Endothelial cell of umbilical vein (primary cell): ENCODE results near the gene TMEM95. TPM values are rescaled to one million over a fixed set of nuclear protein-coding genes. Genes with fewer than 3 reads are reported as not detected.

Source experiments
- BruUV-seq: library from RNA; stranded (reverse); fragments of 400-500 nt; replicated peaks from 2 replicates; lab custom pipeline; 2021; lab: Mats Ljungman, UMichigan
- CTCF ChIA-PET: fragments of 300-600, 350-600 bp; sonication (Branson Sonifier 250); formaldehyde crosslinking; loops from one replicate; lab custom pipeline; 2021; ENCODE audit warnings: antibody characterized with exemption, inconsistent platforms; lab: Charles Lee
- POLR2A ChIA-PET: fragments of 300-600, 350-600 bp; sonication (Branson Sonifier 250); formaldehyde crosslinking; loops from one replicate; lab custom pipeline; 2021; ENCODE audit warnings: antibody characterized with exemption, inconsistent platforms; lab: Charles Lee
- DNase-seq: peaks from one replicate; pipeline ENCODE4 v3.0.0-alpha.2; 2011; ENCODE audit warnings: low read depth, low spot score
- FAIRE-seq: peaks from 2 replicates; lab custom pipeline; 2011; peaks lifted over from hg19 to GRCh38; lab: Jason Lieb, UNC
- H2AFZ ChIP-seq: 2 replicates; pipeline ENCODE4 v1.6.0; 2012; ENCODE audit warnings: low read depth, low read length, control low read depth, inconsistent platforms
- H3K27ac ChIP-seq: 2 replicates; pipeline ENCODE4 v1.5.1; 2011; ENCODE audit warnings: low read depth, mild to moderate bottlenecking, control low read depth, low read length, moderate library complexity; ENCODE audit not compliant: insufficient read depth
- H3K27me3 ChIP-seq, 2 experiments: 2 replicates each; pipeline versions ENCODE4 v1.6.0 to v1.6.1; 2011; ENCODE audit warnings: low read length in 2 of 2, mixed read lengths in 1 of 2; ENCODE audit not compliant: control insufficient read depth in 2 of 2, insufficient read depth in 2 of 2
- H3K36me3 ChIP-seq, 2 experiments: 2 replicates in 1 of 2; 3 replicates in 1 of 2; pipeline ENCODE4 v1.5.1; 2011; ENCODE audit warnings: low read length in 2 of 2, mild to moderate bottlenecking in 1 of 2, moderate library complexity in 1 of 2; ENCODE audit not compliant: control insufficient read depth in 2 of 2, insufficient read depth in 2 of 2; ENCODE audit errors: extremely low read depth in 1 of 2
- H3K4me1 ChIP-seq: 3 replicates; pipeline ENCODE4 v1.5.1; 2011; ENCODE audit warnings: mild to moderate bottlenecking, low read length; ENCODE audit not compliant: control insufficient read depth, insufficient read depth; ENCODE audit errors: extremely low read depth
- H3K4me2 ChIP-seq: 2 replicates; pipeline ENCODE4 v1.6.1; 2011; ENCODE audit warnings: low read length, control low read depth, mixed read lengths; ENCODE audit not compliant: insufficient read depth
- H3K4me3 ChIP-seq, 3 experiments: fragments of 200-600 bp in 1 of 3; sonication (generic), shearing (Covaris generic) in 1 of 3; replicated peaks in 1 of 3; 2 replicates each; pipeline ENCODE4 v1.5.1; 2011 to 2016; ENCODE audit warnings: control low read depth in 3 of 3, low read length in 3 of 3, mild to moderate bottlenecking in 2 of 3, inconsistent platforms in 1 of 3, low read depth in 1 of 3, moderate library complexity in 1 of 3; ENCODE audit not compliant: insufficient read depth in 1 of 3
- H3K79me2 ChIP-seq: 2 replicates; pipeline ENCODE4 v1.6.0; 2012; ENCODE audit warnings: low read length, inconsistent platforms; ENCODE audit not compliant: control insufficient read depth, insufficient read depth
- H3K9ac ChIP-seq: replicated peaks from 2 replicates; pipeline ENCODE3; 2011; ENCODE audit warnings: low read length, control low read depth; ENCODE audit not compliant: insufficient read depth; ENCODE audit errors: extremely low read depth
- H3K9me1 ChIP-seq: replicated peaks from 3 replicates; pipeline ENCODE4 v1.6.0; 2011; ENCODE audit warnings: mild to moderate bottlenecking, low read length; ENCODE audit not compliant: control insufficient read depth, insufficient read depth; ENCODE audit errors: extremely low read depth
- H3K9me3 ChIP-seq: replicated peaks from 2 replicates; pipeline ENCODE4 v1.5.1; 2012; ENCODE audit warnings: low read length, inconsistent platforms; ENCODE audit not compliant: control insufficient read depth, insufficient read depth
- H4K20me1 ChIP-seq: replicated peaks from 2 replicates; pipeline ENCODE3; 2011; ENCODE audit warnings: mild to moderate bottlenecking, low read length; ENCODE audit not compliant: control insufficient read depth, insufficient read depth; ENCODE audit errors: extremely low read depth
- CTCF ChIP-seq, 2 donors: IDR thresholded peaks; 1 replicate in 1 of 2; 2 replicates in 1 of 2; pipeline ENCODE4 v1.5.1; 2011; ENCODE audit warnings: low read length in 2 of 2, mild to moderate bottlenecking in 2 of 2, moderate library complexity in 2 of 2, control low read depth in 1 of 2, inconsistent platforms in 1 of 2, low read depth in 1 of 2; ENCODE audit not compliant: insufficient read depth in 1 of 2; ENCODE audit errors: extremely low read depth in 1 of 2
- EZH2 ChIP-seq: IDR thresholded peaks from 2 replicates; pipeline ENCODE4 v1.6.1; 2012; ENCODE audit warnings: borderline replicate concordance, low read depth, mild to moderate bottlenecking, moderate library complexity, low read length, inconsistent platforms; ENCODE audit not compliant: severe bottlenecking
- FOS ChIP-seq: IDR thresholded peaks from 2 replicates; pipeline ENCODE4 v1.6.1; 2011; ENCODE audit warnings: mild to moderate bottlenecking, low read length, moderate library complexity, borderline replicate concordance; ENCODE audit not compliant: insufficient read depth
- GATA2 ChIP-seq: IDR thresholded peaks from 2 replicates; pipeline ENCODE4 v1.7.0; 2011; ENCODE audit warnings: low read depth, mild to moderate bottlenecking, moderate library complexity, mixed read lengths, low read length; ENCODE audit not compliant: insufficient read length, insufficient read depth
- JUN ChIP-seq: IDR thresholded peaks from 2 replicates; pipeline ENCODE4 v1.6.1; 2011; ENCODE audit warnings: borderline replicate concordance, low read depth; ENCODE audit not compliant: insufficient read length, insufficient read depth
- MYC ChIP-seq: IDR thresholded peaks from one replicate; pipeline ENCODE4 v1.6.1; 2011; ENCODE audit warnings: mild to moderate bottlenecking, low read depth, low read length
- POLR2A ChIP-seq: IDR thresholded peaks from 2 replicates; pipeline ENCODE4 v1.6.1; 2012; ENCODE audit warnings: low read depth, mild to moderate bottlenecking, control low read depth, low read length
- POLR2AphosphoS5 ChIP-seq: IDR thresholded peaks from 2 replicates; pipeline ENCODE4 v1.6.1; 2012; ENCODE audit warnings: low read depth, mild to moderate bottlenecking, control low read depth, low read length, moderate library complexity; ENCODE audit not compliant: insufficient read depth
- dilution Hi-C: fragments of 300-500 bp; cut with MboI; formaldehyde crosslinking; loops from one replicate; pipeline ENCODE4 v1.15.0; 2019; ENCODE audit warnings: low sequenced_read_pairs; ENCODE audit not compliant: extremely low pct_ligation_motif_present
- intact Hi-C: fragments of 100-400 bp; cut with micrococcal nuclease; formaldehyde crosslinking; loops from one replicate; pipeline ENCODE4 v1.10.0; 2022
- polyA plus RNA-seq, 4 experiments: library from polyadenylated mRNA; depleted of rRNA in 3 of 4; stranded (reverse) in 3 of 4; unstranded in 1 of 4; fragments of >200 nt; gene quantifications; 2 replicates each; pipeline versions ENCODE4 v1.2.1 to v1.2.3, GENCODE V29; 2011 to 2012; ENCODE audit warnings: missing spikeins in 1 of 4
- small RNA-seq: library from RNA; depleted of rRNA; stranded (forward); fragments of <200 nt; gene quantifications from one replicate; pipeline ENCODE3, GENCODE V24; 2012; ENCODE audit warnings: low replicate concordance, low read depth; ENCODE audit not compliant: insufficient read depth, insufficient read length
- total RNA-seq: library from RNA; stranded (reverse); gene quantifications from 2 replicates; pipeline ENCODE4 v1.2.3, GENCODE V29; 2021
- TF ChIP-seq, protein P1 (sequence below): IDR thresholded peaks from 2 replicates; pipeline ENCODE4 v1.6.1; 2011; ENCODE audit not compliant: insufficient read depth, insufficient read length

The TMEM95 gene
- total and polyA plus RNA-seq, 2 donors (not counting 3 experiments of a cell fraction or from before 2014, with no cell fraction given), result not detected

DNA sequence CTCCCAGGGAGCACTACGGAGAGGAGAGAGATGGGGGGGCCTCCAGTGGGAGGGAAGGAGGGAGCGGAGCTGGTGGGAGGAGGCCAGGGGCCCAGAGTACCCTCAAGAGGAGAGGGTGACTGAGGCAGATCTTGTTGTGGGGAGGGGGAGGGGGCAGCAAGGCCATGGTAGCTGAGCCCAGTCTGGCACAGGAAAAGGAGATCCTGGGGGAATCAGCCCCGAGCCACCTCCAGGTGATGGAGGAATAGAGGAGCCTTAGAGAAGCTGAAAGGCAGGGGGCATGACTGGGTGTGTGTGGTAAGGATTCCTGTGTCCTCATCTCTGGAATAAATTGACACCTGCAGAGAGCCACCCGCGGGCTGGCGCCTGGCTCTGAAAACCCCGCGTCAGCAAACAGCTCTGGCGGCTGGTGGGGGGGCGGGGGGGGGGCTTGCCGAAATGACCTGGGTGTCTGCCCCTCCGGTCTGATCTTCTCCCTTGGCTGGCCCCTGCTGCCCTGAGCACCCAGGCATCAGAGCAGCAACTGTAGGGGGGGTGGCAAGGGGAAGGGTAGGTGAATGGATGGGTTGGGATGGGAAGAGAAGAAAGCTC lies 51.4 kb downstream of the TMEM95 start:
- intact Hi-C loops (no loop called here), dilution Hi-C loops (no loop called here)
- DNase-seq (no peak), FAIRE-seq (no peak)
- Histone ChIP-seq H3K27me3 (no peaks in the 10 kb centered on the region), H3K9ac (no peak overlapping the region), H3K9me3 (no peaks in the 10 kb centered on the region), H3K4me2 (no peak overlapping the region), H3K4me1 (peaks cover 12% of the 10 kb centered on the region), H3K9me1 (no peaks in the 10 kb centered on the region), H3K36me3 (peaks cover 0 to 15% of the 10 kb centered on the region in 2 experiments), H3K27ac (no peak overlapping the region), H4K20me1 (no peaks in the 10 kb centered on the region), H3K4me3 (no peak overlapping the region), H2AFZ (no peak overlapping the region), H3K79me2 (peaks cover 4% of the 10 kb centered on the region)
- ChIA-PET CTCF (interaction anchor here (1.0 to 1.2 kb wide), 3 partner anchors 12 to 155 kb away, joined by 3 read pairs; partner anchors contain the start of genes PLSCR3 and SENP3), POLR2A (no interaction called here)
- no peak for TF ChIP-seq POLR2AphosphoS5
- TF ChIP-seq FOS, result no peak
- TF ChIP-seq, protein P1, sequence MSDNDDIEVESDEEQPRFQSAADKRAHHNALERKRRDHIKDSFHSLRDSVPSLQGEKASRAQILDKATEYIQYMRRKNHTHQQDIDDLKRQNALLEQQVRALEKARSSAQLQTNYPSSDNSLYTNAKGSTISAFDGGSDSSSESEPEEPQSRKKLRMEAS, result no peak
- TF ChIP-seq EZH2, result no peak
- TF ChIP-seq POLR2A, result no peak
- TF ChIP-seq MYC, result no peak
- no peak for TF ChIP-seq CTCF (IDR thresholded peaks at IDR 0.05; ENCODE audit: extremely low read depth in 1 of 2, insufficient read depth in 1 of 2, low read depth in 1 of 2, low read length in 2 of 2)
- no peak for TF ChIP-seq GATA2
- TF ChIP-seq JUN, result no peak
- no TSS peak for BruUV-seq

Small RNA genes lying within 50 kb of the gene (small RNA-seq; reads per million reads assigned to genes)
- gene AC026954.2, result not detected

Other genes with a start within 250 kb of the TMEM95 start
Only the 30 nearest of the 36 such genes appear.
- gene ASGR1, start 175.8 kb upstream of the TMEM95 start, total RNA-seq, result 10.2 and 14.0 TPM in 2 replicates
- 12.5 and 13.7 TPM in 2 replicates for gene ASGR1, start 175.8 kb upstream of the TMEM95 start, polyA plus RNA-seq
- 26.6 and 34.6 TPM in 2 replicates for gene DLG4, start 135.3 kb upstream of the TMEM95 start, total RNA-seq
- gene DLG4, start 135.3 kb upstream of the TMEM95 start, polyA plus RNA-seq, result 14.0 and 14.9 TPM in 2 replicates
- gene ACADVL, start 135.2 kb upstream of the TMEM95 start, total RNA-seq, result 300 and 308 TPM in 2 replicates
- gene ACADVL, start 135.2 kb upstream of the TMEM95 start, polyA plus RNA-seq, result 376 and 423 TPM in 2 replicates
- gene DVL2, start 120.6 kb upstream of the TMEM95 start, total RNA-seq, result 52.1 and 55.9 TPM in 2 replicates
- 15.8 and 17.2 TPM in 2 replicates for gene DVL2, start 120.6 kb upstream of the TMEM95 start, polyA plus RNA-seq
- 54.7 and 56.2 TPM in 2 replicates for gene PHF23, start 115.7 kb upstream of the TMEM95 start, total RNA-seq
- 35.6 and 39.0 TPM in 2 replicates for gene PHF23, start 115.7 kb upstream of the TMEM95 start, polyA plus RNA-seq
- gene GABARAP, start 112.7 kb upstream of the TMEM95 start, total RNA-seq, result 401 and 403 TPM in 2 replicates
- gene GABARAP, start 112.7 kb upstream of the TMEM95 start, polyA plus RNA-seq, result 882 and 1,043 TPM in 2 replicates
- 143 and 145 TPM in 2 replicates for gene CTDNEP1, start 103.4 kb upstream of the TMEM95 start, total RNA-seq
- gene CTDNEP1, start 103.4 kb upstream of the TMEM95 start, polyA plus RNA-seq, result 130 and 137 TPM in 2 replicates
- gene ELP5, start 102.9 kb upstream of the TMEM95 start, total RNA-seq, result 41.6 and 44.4 TPM in 2 replicates
- gene ELP5, start 102.9 kb upstream of the TMEM95 start, polyA plus RNA-seq, result 53.3 and 54.7 TPM in 2 replicates
- gene CLDN7, start 92.7 kb upstream of the TMEM95 start, total RNA-seq, result 25.4 and 27.9 TPM in 2 replicates
- 24.9 and 25.7 TPM in 2 replicates for gene CLDN7, start 92.7 kb upstream of the TMEM95 start, polyA plus RNA-seq
- gene SLC2A4, start 73.4 kb upstream of the TMEM95 start, total RNA-seq, result 0.23 TPM in 1 of 2 replicates, not detected in the other
- 0.12 and 0.18 TPM in 2 replicates for gene SLC2A4, start 73.4 kb upstream of the TMEM95 start, polyA plus RNA-seq
- 0.31 TPM in 1 of 2 replicates, not detected in the other for gene YBX2, start 60.5 kb upstream of the TMEM95 start, total RNA-seq
- 0.15 and 0.18 TPM in 2 replicates for gene YBX2, start 60.5 kb upstream of the TMEM95 start, polyA plus RNA-seq
- gene EIF5A, start 47.5 kb upstream of the TMEM95 start, total RNA-seq, result 847 and 859 TPM in 2 replicates
- 650 and 689 TPM in 2 replicates for gene EIF5A, start 47.5 kb upstream of the TMEM95 start, polyA plus RNA-seq
- gene GPS2, start 39.8 kb upstream of the TMEM95 start, total RNA-seq, result 51.6 and 61.3 TPM in 2 replicates
- gene GPS2, start 39.8 kb upstream of the TMEM95 start, polyA plus RNA-seq, result 132 and 169 TPM in 2 replicates
- 34.2 and 44.9 TPM in 2 replicates for gene NEURL4, start 25.8 kb upstream of the TMEM95 start, total RNA-seq
- 24.3 and 32.0 TPM in 2 replicates for gene NEURL4, start 25.8 kb upstream of the TMEM95 start, polyA plus RNA-seq
- gene ACAP1, start 18.6 kb upstream of the TMEM95 start, total RNA-seq, result not detected in 2 replicates
- gene ACAP1, start 18.6 kb upstream of the TMEM95 start, polyA plus RNA-seq, result 0.46 TPM in 1 of 2 replicates, not detected in the other
- 3.5 and 3.8 TPM in 2 replicates for gene KCTD11, start 3.0 kb upstream of the TMEM95 start, total RNA-seq
- 6.5 and 6.7 TPM in 2 replicates for gene KCTD11, start 3.0 kb upstream of the TMEM95 start, polyA plus RNA-seq
- 0.58 and 0.67 TPM in 2 replicates for gene TNK1, start 25.9 kb downstream of the TMEM95 start, total RNA-seq
- gene TNK1, start 25.9 kb downstream of the TMEM95 start, polyA plus RNA-seq, result 0.14 and 0.22 TPM in 2 replicates
- 54.5 and 59.9 TPM in 2 replicates for gene PLSCR3, start 39.4 kb downstream of the TMEM95 start, total RNA-seq
- 94.8 and 111 TPM in 2 replicates for gene PLSCR3, start 39.4 kb downstream of the TMEM95 start, polyA plus RNA-seq
- 57.3 and 67.4 TPM in 2 replicates for gene TMEM256, start 48.9 kb downstream of the TMEM95 start, total RNA-seq
- gene TMEM256, start 48.9 kb downstream of the TMEM95 start, polyA plus RNA-seq, result 148 and 218 TPM in 2 replicates
- gene NLGN2, start 52.7 kb downstream of the TMEM95 start, total RNA-seq, result 25.9 and 29.2 TPM in 2 replicates
- gene NLGN2, start 52.7 kb downstream of the TMEM95 start, polyA plus RNA-seq, result 15.4 and 15.5 TPM in 2 replicates
- gene SPEM1, start 65.2 kb downstream of the TMEM95 start, total RNA-seq, result not detected in 2 replicates
- gene SPEM1, start 65.2 kb downstream of the TMEM95 start, polyA plus RNA-seq, result not detected in 2 replicates
- not detected in 2 replicates for gene SPEM2, start 70.5 kb downstream of the TMEM95 start, total RNA-seq
- not detected in 2 replicates for gene SPEM2, start 70.5 kb downstream of the TMEM95 start, polyA plus RNA-seq
- not detected in 2 replicates for gene SPEM3, start 73.7 kb downstream of the TMEM95 start, total RNA-seq
- gene SPEM3, start 73.7 kb downstream of the TMEM95 start, polyA plus RNA-seq, result not detected in 2 replicates
- 6.1 and 6.5 TPM in 2 replicates for gene TMEM102, start 80.3 kb downstream of the TMEM95 start, total RNA-seq
- 5.8 and 8.4 TPM in 2 replicates for gene TMEM102, start 80.3 kb downstream of the TMEM95 start, polyA plus RNA-seq
- 1.8 TPM in 1 of 2 replicates, not detected in the other for gene FGF11, start 84.4 kb downstream of the TMEM95 start, total RNA-seq
- gene FGF11, start 84.4 kb downstream of the TMEM95 start, polyA plus RNA-seq, result 0.70 and 0.92 TPM in 2 replicates
- 5.4 and 5.6 TPM in 2 replicates for gene CHRNB1, start 89.9 kb downstream of the TMEM95 start, total RNA-seq
- 9.3 and 9.6 TPM in 2 replicates for gene CHRNB1, start 89.9 kb downstream of the TMEM95 start, polyA plus RNA-seq
- 26.5 and 27.4 TPM in 2 replicates for gene ZBTB4, start 124.5 kb downstream of the TMEM95 start, total RNA-seq
- 15.1 and 15.7 TPM in 2 replicates for gene ZBTB4, start 124.5 kb downstream of the TMEM95 start, polyA plus RNA-seq
- not detected in 2 replicates for gene SLC35G6, start 126.3 kb downstream of the TMEM95 start, total RNA-seq
- gene SLC35G6, start 126.3 kb downstream of the TMEM95 start, polyA plus RNA-seq, result not detected in 2 replicates
- 145 and 151 TPM in 2 replicates for gene POLR2A, start 129.2 kb downstream of the TMEM95 start, total RNA-seq
- gene POLR2A, start 129.2 kb downstream of the TMEM95 start, polyA plus RNA-seq, result 25.1 and 45.9 TPM in 2 replicates
- 21.0 and 28.4 TPM in 2 replicates for gene TNFSF12, start 193.9 kb downstream of the TMEM95 start, total RNA-seq
- gene TNFSF12, start 193.9 kb downstream of the TMEM95 start, polyA plus RNA-seq, result 39.4 and 40.5 TPM in 2 replicates